GM12872 (cell line): Measurements from ENCODE around the gene KEL.

Source experiments
- CTCF ChIP-seq: IDR thresholded peaks from 3 replicates; pipeline ENCODE4 v1.5.1; 2011; ENCODE audit warnings: low read depth, mild to moderate bottlenecking, low read length, moderate library complexity; ENCODE audit not compliant: insufficient read depth

The KEL gene

GRCh38 chr7:142923391-142923790 lies 38.8 kb downstream of the KEL start:
- TF ChIP-seq CTCF = no peak

GRCh38 chr7:142919656-142920055 lies 42.5 kb downstream of the KEL start:
- no peak for TF ChIP-seq CTCF

- no peak for TF ChIP-seq CTCF
These were observed 43.3 kb downstream of the KEL start for GRCh38 chr7:142918901-142919300.

GRCh38 chr7:142917447-142917846 lies 44.7 kb downstream of the KEL start:
- TF ChIP-seq CTCF = no peak

- no peak for TF ChIP-seq CTCF
These were observed 45.7 kb downstream of the KEL start for GRCh38 chr7:142916508-142916907.

- no peak for TF ChIP-seq CTCF
These were observed 46.8 kb downstream of the KEL start for GRCh38 chr7:142915315-142915714.

GRCh38 chr7:142914121-142914520 lies 48.0 kb downstream of the KEL start:
- TF ChIP-seq CTCF = no peak

GRCh38 chr7:142913566-142913965 lies 48.6 kb downstream of the KEL start:
- no peak for TF ChIP-seq CTCF
